ENCODE measurements around the gene SLC8A2.

SLC8A2 gene

DNA sequence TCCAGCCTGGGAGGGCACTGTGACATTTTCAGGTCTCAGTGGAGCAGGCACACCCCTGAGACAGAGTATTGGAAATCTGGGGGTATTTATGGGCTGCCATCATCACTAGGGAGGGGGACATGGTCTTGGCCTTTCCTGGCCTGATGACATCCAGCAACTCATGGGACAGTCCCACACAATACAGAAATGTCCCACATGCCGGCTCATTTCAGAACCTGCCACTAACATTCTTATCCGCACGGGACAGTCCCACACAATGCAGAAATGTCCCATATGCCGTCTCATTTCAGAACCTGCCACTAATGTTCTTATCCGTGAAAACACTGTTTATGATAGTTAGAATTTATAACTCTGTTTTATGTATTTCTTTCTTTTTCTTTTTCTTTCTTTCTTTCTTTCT lies 9.8 kb downstream of the SLC8A2 start:
- DNase-seq (ENCODE audit: extremely low spot score): no peak
- TF ChIP-seq, protein P1, sequence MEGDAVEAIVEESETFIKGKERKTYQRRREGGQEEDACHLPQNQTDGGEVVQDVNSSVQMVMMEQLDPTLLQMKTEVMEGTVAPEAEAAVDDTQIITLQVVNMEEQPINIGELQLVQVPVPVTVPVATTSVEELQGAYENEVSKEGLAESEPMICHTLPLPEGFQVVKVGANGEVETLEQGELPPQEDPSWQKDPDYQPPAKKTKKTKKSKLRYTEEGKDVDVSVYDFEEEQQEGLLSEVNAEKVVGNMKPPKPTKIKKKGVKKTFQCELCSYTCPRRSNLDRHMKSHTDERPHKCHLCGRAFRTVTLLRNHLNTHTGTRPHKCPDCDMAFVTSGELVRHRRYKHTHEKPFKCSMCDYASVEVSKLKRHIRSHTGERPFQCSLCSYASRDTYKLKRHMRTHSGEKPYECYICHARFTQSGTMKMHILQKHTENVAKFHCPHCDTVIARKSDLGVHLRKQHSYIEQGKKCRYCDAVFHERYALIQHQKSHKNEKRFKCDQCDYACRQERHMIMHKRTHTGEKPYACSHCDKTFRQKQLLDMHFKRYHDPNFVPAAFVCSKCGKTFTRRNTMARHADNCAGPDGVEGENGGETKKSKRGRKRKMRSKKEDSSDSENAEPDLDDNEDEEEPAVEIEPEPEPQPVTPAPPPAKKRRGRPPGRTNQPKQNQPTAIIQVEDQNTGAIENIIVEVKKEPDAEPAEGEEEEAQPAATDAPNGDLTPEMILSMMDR (IDR thresholded peaks at IDR 0.05; ENCODE audit: control extremely low read depth, extremely low read depth, low read depth, missing control alignments): no peak
- POLR2A ChIA-PET: no interaction called here
- CTCF ChIA-PET: interaction anchor here (1.0 to 2.5 kb wide), 2 partner anchors 25 to 34 kb away, joined by 3 to 6 read pairs; no protein-coding TSS in a partner anchor

DNA sequence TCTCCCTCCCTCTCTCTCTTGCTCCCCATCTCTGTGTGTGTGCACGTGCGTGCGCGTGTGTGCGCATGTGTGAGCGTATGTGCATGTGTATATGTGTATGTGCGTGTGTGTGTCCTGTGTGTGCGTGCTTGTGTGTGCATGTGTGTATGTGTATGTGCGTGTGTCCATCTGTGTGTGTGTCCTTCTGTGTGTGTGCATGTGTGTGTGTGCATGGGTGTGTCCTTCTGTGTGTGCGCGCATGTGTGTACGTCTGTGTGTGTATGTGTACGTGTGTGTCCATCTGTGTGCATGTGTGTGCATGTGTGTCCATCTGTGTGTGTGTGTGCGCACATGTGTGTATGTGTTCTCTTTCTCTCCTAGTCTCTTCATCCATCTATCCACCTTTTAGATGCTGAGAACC lies 12.2 kb downstream of the SLC8A2 start:
- TF ChIP-seq, protein P1 (IDR thresholded peaks at IDR 0.05; ENCODE audit: control extremely low read depth, extremely low read depth, low read depth, missing control alignments): no peak
- ChIA-PET POLR2A (no interaction called here), CTCF (interaction anchor here (1.6 kb wide), 1 partner anchor 56 kb away, joined by 4 read pairs; no protein-coding TSS in a partner anchor)
- DNase-seq (ENCODE audit: extremely low spot score): no peak

DNA sequence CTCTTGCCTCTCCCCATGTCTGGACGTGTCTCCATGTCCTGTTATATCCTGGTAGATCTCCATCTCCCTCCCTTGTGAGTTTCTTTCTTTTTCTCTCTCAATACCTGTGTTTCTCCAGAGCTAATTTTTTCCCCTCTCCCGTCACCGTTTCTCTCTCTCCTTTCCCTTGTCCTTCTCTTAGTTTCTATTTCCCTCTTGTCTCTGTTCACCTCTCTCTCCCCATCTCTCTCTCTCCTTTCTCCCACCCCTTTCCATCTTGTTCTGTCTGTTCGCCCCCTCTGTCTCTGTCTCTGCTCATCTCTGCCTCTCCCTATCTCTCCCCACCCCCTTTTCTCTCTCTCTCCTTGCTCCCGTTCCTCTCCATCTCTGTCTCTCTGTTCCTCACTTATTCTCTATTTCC lies 13.0 kb downstream of the SLC8A2 start:
- ChIA-PET POLR2A (no interaction called here), CTCF (interaction anchor here (1.6 kb wide), 1 partner anchor 57 kb away, joined by 4 read pairs; no protein-coding TSS in a partner anchor)
- TF ChIP-seq, protein P1 (IDR thresholded peaks at IDR 0.05; ENCODE audit: control extremely low read depth, extremely low read depth, low read depth, missing control alignments): no peak
- no peak for DNase-seq (ENCODE audit: extremely low spot score)

DNA sequence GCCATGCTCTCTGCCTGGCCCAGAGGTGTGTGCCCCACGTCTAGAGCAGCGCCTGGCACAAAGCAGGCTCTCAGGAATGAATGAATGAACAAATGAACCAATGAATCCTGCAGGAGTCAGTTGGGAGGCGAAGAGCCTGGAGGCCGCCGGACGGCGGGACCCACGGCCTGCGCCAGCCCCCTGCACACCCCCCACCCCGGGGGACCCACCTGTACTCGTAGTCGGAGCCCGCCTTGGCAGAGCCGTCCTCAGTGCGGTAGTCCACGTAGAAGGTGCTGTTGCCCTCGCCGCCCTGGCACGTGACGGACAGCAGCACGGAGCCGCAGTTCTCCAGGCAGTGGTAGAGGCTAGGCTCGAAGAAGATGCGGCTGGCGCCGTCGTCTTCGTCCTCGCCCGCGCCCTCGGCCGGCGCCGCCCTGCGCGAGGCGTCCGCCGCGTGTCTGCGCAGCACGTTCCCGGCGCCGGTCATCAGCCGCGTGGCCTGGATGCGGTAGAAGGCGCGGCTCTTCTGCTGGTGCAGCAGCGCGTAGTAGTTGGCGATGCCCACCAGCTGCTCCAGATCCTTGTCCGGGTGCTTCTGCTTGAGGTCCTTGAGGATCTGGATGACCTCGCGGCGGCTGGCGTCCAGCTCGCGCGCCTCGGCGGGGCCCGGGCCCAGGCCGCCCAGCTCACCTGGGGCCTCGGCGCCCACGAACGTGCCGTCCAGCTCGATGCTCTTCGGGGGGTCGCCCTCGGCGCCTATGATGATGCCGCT lies 14.8 kb downstream of the SLC8A2 start:
- TF ChIP-seq, protein P1 (IDR thresholded peaks at IDR 0.05; ENCODE audit: control extremely low read depth, extremely low read depth, low read depth, missing control alignments): no peak
- DNase-seq (ENCODE audit: extremely low spot score): no peak
- POLR2A ChIA-PET: no interaction called here
- CTCF ChIA-PET: no interaction called here

DNA sequence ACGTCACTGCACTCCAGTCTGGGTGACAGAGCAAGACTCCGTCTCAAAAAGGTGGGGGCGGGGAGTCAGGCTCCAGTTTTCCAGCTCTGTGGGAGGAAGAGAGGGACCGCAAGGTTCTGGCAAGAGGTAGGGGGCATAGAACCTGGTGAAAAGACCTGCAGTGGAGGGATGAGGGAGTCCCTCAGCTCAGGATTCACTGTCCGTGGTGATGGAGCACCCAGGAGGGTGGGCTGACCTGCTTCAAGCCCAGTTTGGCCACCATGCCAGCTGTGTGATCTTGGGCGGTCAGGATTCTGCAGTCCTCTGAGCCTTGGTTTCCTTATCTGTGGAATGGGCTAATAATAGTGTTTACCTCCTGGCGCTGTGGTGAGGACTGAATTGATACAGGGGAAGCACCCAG lies 21.2 kb downstream of the SLC8A2 start:
- TF ChIP-seq, protein P1 (IDR thresholded peaks at IDR 0.05; ENCODE audit: control extremely low read depth, extremely low read depth, low read depth, missing control alignments): no peak
- DNase-seq (ENCODE audit: extremely low spot score): no peak
- POLR2A ChIA-PET: no interaction called here
- CTCF ChIA-PET: interaction anchor here (1.0 to 1.5 kb wide), 4 partner anchors 13 to 34 kb away, joined by 3 to 4 read pairs (median 3); partner anchors contain the start of gene KPTN

DNA sequence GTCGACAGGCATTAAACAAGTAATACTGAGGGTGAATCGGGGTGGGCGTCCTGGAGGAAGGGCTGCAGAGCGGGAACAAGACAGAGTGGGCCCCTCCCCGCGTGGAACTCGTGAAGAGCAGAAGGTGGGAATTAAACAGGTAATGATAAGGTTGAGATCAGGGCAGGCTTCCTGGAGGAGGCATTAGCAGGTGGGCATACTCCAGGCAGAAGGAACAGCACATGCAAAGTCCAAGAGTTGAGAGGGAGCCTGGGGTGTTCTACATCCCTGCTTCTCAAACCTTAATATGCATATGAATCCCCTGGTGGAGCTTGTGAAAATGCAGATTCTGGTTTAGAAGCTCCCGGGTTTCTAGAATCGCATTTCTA lies 23.3 kb downstream of the SLC8A2 start:
- TF ChIP-seq, protein P1 (IDR thresholded peaks at IDR 0.05; ENCODE audit: control extremely low read depth, extremely low read depth, low read depth, missing control alignments): no peak
- DNase-seq (ENCODE audit: extremely low spot score): no peak
- ChIA-PET CTCF (interaction anchor here (1.9 kb wide), 1 partner anchor 12 kb away, joined by 6 read pairs; no protein-coding TSS in a partner anchor), POLR2A (no interaction called here)
